ENCODE measurements around the gene PLCXD3.

- TF ChIP-seq, protein P1, sequence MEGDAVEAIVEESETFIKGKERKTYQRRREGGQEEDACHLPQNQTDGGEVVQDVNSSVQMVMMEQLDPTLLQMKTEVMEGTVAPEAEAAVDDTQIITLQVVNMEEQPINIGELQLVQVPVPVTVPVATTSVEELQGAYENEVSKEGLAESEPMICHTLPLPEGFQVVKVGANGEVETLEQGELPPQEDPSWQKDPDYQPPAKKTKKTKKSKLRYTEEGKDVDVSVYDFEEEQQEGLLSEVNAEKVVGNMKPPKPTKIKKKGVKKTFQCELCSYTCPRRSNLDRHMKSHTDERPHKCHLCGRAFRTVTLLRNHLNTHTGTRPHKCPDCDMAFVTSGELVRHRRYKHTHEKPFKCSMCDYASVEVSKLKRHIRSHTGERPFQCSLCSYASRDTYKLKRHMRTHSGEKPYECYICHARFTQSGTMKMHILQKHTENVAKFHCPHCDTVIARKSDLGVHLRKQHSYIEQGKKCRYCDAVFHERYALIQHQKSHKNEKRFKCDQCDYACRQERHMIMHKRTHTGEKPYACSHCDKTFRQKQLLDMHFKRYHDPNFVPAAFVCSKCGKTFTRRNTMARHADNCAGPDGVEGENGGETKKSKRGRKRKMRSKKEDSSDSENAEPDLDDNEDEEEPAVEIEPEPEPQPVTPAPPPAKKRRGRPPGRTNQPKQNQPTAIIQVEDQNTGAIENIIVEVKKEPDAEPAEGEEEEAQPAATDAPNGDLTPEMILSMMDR (conservative IDR thresholded peaks at IDR 0.05) = no peak
- no peak for TF ChIP-seq EZH2 (IDR thresholded peaks at IDR 0.05; ENCODE audit: low read depth)
Measured at GRCh38 chr5:41337216-41337615, 173.2 kb downstream of the PLCXD3 start.

Measured in PC-9 (cell line).